ENCODE data around the gene PLA2G2E.

DNA sequence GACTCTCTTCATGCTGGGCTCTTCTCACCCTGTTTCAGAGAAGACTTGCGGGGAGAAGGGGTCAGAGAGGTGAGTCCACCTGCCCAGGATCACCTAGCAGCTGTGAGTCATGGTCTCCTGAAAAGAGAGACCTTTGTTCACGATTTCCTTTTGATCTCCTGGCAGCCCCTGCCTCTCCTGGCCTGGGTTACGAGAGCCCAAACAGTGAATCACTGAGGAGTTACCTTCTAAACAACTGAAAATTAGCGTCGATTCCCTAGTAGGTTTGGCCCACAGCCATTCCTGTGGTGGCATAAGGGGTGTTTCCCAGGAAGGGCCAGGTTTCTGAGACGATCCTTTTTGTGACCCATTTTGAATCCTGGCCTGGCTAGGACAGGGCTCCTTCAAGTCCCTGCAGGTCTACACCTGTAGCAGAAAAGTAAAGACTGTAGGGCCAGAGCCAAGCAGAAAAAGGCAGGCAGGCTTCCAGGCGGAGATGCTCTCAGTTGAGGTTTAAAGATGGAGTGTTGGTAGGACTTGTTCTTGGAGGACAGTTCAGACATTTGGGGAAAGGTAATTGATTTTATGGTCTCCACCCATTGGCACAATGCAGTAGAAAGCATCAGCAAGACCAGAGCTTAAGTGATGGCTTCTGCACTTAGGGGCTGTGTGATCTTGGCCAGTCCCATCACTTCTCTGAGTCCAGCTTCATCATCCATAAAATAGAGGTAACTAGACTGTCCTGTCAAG lies 2.1 kb upstream of the PLA2G2E start:
- TF ChIP-seq POLR2AphosphoS5 (IDR thresholded peaks at IDR 0.05; ENCODE audit: low read depth, low read length) (no peak), SMC3 (IDR thresholded peaks at IDR 0.05; ENCODE audit: low read depth, low read length) (no peak), GABPA (IDR thresholded peaks at IDR 0.05; ENCODE audit: low read depth) (no peak)

Data from SK-N-SH (cell line).